GM21360 (cell line): ENCODE data around the gene FAM117A.
"Not testable (repeated sequence)": the region's sequence is repeated elsewhere in the genome, so short reads cannot be mapped to it uniquely, and the experiment has no call there.

Source experiments
- ATAC-seq: cut with Tn5 transposase; IDR thresholded peaks from one replicate; pipeline ENCODE4 v1.9.1; 2021; ENCODE audit warnings: mild to moderate bottlenecking, moderate library complexity; ENCODE audit not compliant: unreplicated experiment

FAM117A gene

GRCh38 chr17:49741692-49742076, 22.2 kb downstream of the FAM117A start:
- ATAC-seq: no peak

- ATAC-seq: peak; percentile 41
Measured at GRCh38 chr17:49741009-49741691, 22.8 kb downstream of the FAM117A start.

DNA sequence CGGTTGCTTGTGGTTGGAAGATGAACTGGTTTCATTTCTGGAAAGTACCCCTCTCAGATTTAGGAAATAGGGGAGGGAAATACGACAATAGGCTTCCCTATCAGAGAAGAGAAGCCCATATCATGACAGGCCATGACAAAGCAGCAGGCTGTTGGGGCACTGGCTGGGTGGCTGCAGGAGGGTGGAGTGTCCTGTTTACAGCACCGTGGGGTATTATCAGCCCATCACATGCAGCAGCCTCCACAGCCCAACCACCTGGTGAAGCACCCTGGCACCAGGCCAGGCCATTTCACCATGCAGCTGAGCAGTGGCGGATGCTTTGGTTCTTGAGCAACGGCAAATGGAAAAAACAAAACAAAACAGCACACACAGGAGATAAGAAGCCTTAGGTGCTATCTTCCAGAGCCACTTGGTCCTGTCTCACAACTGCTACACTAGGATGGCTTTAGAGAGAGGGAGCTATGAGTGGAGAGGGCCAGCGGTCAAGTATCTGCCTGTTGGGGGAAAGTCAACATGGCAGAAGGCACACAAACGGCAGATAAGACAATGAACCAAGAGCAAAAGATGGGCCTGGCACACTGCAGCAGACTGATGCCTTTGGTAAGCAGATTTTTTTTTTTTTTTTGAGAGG, 24.2 kb downstream of the FAM117A start:
- no peak for ATAC-seq

GRCh38 chr17:49738456-49739163, 25.3 kb downstream of the FAM117A start:
- ATAC-seq: no peak

GRCh38 chr17:49734515-49735490, 29.1 kb downstream of the FAM117A start:
- no peak for ATAC-seq

DNA sequence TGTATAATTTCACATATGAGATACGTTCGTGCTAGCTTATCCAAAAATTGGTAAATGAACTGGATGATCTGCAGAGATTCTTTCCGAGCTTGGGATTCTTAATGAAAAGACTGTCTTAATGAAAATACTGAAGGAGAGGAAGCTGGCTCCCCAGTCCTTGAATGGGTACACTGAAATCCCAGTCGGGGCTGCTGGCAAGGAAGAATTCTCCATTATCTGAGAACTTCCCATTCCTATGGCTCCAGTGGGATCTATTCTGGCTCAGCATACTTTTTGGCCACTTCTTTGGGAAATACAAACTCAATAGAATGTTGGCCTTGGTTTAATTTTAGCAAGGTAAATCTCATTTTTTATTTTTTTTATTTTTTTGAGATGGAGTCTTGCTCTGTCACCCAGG, 32.5 kb downstream of the FAM117A start:
- no peak for ATAC-seq

DNA sequence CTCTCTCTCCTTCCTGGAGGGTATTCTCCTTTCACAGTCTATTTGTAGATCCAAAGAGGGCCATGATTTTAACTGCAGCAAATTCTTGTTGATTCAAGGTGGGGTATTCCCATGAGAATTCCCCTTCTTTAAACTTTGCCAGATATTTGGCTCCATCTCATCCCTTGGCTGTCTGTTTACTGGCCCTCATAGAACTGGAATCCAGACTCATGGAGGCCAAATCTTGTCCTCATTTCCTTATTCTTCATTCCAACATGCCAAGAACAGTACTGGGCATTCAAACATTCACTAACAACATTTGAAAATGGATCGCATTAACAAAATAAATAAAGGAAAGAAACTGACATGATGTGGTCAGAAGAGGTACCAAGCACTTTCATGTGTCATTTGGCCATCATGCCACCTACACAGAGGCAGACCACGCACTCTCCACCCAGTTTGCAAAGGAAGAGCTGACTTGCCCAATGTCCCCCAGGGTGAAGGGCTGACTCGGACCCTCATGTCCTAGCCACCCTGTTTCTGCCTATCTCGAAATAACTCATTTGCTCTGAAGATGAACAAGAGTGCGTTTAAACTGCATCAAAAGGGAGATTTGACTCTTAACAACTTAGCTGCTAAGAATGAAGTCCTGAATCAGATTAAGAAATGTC, 33.0 kb downstream of the FAM117A start:
- no peak for ATAC-seq

DNA sequence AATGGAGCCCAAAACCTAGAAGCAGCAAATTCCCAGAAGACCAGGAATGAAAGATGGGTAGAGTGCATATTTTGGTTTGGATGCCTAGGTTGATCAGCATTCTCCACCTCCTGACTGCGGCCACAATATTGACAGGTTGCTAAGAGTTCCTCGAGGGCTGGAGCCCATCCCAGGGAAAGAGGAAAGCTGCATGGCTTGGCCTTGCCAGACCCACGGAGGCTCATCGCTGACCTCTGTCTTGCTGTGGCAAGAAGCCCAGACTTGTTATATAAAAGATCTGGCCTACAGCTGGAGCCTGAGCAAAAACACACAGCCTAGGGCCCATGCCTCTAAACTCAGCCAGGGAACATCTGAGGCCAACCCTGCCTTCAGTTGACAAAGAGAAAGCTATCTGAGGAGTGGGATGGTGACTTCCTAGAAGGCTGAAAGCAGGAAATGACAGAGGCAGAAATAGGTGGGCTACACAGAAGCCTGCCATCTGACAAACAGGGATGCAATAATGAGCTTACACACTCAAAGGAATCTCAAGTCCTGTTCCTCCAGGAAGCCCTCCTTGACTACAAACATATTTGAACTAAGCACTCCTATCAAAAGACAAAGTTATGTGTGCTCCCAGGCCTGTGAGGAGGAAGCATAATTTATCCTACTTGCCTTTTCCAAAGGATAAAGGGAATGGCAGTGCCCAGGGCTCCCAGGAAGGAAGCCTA, 33.7 kb downstream of the FAM117A start:
- ATAC-seq: no peak

DNA sequence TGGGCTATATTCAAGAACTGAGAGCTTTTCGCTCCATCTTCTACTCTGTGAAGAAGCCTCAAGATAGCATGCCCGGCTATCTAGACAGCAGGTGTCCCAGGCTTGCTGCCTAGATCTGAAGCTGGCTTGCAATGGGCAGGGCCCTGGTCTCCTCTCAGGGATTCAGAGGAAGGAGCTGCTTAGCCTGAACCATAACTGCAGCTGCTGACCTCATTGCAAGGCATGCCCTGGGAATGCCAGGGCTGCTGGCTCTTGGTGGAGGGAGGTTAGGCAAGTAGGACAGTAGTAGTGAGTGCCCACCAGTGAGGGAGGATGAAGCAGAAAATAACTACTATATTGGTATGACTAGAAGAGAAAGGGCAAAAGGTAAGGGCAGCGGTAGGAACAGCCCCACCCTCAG, 34.9 kb downstream of the FAM117A start:
- no peak for ATAC-seq

DNA sequence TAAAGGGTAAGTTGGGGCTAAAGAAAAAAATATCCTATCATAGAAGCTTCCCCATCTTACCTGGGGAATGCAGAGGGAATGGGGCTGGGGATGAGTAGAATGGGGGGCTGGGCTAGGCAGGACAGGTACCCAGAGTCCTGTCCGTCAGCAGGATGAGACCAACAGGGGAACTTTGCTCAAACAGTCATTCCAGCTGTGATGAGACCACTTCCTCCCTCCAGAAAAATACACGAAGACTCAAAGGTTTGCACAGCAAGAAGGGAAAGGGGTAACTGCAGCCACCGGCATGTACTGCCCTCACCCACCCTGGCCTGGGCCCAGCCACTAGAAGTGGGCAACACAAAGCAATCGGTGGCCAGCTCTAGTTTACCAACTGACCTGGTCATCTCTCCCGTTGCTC, 35.5 kb downstream of the FAM117A start:
- ATAC-seq: no peak

GRCh38 chr17:49727380-49727779, 36.6 kb downstream of the FAM117A start:
- ATAC-seq: no peak

DNA sequence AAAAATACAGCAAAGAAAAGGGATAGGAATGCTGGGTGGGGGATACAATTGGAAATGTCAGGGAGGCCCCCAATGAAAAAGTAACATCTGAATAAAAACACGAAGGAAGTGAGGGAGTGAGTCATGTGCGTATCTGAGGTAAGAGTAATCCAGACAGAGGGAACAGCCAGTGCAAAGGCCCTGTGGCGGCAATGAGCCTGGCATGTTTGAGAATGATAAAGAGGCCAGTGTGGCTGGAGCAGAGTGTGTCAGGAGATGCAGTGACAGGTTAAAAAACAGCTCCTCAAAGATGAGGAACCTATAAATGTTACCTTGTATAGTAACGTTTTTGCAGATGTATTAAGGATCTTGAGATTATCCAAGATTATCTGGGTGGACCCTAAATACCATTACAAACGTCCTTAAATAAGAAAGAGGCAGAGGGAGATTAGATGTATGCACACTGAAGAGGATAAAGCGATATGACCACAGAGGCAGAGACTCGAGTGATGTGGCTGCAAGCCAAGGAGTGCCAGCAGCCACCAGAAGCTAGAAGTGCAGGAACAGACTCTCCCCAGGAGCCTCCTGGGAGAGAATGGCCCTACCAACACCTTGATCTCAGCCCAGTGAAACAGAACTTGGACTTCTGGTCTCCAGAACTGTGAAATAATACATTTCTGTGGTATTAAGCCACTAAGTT, 38.3 kb downstream of the FAM117A start:
- no peak for ATAC-seq

GRCh38 chr17:49724552-49724951, 39.4 kb downstream of the FAM117A start:
- not testable (repeated sequence) for ATAC-seq

DNA sequence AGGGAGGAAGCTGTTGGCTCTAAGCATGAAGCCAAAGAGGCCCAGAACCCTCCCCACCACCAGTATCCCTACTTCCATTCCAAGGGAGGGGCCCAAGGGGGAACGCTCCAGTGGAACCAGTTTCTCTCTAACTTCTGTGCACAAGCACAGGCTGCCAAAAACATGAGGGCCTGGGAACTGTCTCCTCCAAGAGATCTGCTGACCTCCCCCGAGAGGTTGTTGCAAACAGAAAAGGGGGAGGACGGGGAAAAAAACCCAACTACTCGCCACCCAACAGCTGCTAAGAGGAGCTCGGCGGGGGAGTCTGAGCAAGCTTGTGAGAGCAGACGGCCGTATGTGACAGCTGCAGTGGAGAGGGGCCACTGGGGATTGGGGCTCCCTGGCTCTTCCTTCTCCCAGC, 40.5 kb downstream of the FAM117A start:
- no peak for ATAC-seq

DNA sequence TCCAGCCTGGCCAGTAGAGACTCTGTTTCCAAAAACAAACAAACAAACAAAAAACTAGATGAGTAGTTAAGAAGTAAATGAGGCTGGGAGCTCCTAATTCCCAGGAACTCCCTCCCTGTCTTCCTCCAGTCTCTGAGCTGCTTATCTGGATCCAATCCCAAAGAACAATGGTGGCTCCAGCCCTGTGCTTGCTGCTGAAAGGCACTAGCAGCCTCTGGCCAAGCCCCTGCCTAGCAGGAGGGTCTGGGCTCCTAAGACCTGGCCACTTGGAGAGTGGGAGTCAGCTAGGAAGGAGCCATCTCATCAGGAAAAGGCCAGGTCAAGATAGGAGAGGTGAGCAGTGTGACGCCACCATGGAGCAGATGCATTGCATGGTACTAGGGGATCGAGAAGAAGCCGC, 41.9 kb downstream of the FAM117A start:
- ATAC-seq: no peak

- no peak for ATAC-seq
Measured at GRCh38 chr17:49717371-49717861, 46.5 kb downstream of the FAM117A start.

GRCh38 chr17:49716668-49717364, 47.1 kb downstream of the FAM117A start:
- ATAC-seq: no peak

DNA sequence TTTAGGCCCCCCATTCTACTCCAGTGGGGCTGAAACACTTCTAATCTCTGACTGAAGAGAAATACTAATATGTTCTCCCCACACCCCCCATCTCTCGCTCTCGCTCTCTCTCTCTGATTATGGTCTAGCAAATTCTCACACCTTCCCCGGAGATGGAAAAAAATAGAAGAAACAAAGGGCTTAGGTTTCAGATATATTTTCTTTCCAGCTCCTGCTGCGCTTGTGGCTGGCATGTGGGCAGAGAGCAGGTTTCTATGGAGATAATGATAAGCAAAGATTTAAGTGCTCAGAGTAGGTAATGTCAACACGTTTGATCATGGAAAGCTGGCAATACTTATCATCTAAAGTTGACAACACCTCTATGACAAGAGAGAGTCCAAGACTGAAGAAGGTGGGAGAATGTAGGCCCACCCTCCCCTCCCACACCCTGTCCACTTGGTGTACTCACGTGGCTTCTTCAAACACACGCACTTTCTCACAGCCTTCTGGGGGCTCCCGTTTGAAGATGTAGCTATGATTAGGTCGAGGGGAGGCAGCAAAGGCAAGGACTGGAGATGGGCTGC, 48.1 kb downstream of the FAM117A start:
- no peak for ATAC-seq
